HG02884 (cell line): ENCODE measurements around the gene USP6.
"Not testable (repeated sequence)": the region's sequence is repeated elsewhere in the genome, so short reads cannot be mapped to it uniquely, and the experiment has no call there.

Source experiments
- ATAC-seq: cut with Tn5 transposase; IDR thresholded peaks from one replicate; pipeline ENCODE4 v1.9.1; 2021; ENCODE audit warnings: mild to moderate bottlenecking, moderate library complexity; ENCODE audit not compliant: unreplicated experiment

USP6 gene

GRCh38 chr17:5115673-5116651 lies at the start of gene USP6:
Gene USP6 (plus strand): TSS chr17:5116032. CDS start chr17:5130368, 14,336 bp downstream.
- ATAC-seq: no peak

- ATAC-seq: no peak
Observed at GRCh38 chr17:5068236-5068635, 47.6 kb upstream of the USP6 start.

GRCh38 chr17:5069724-5070123 lies 46.1 kb upstream of the USP6 start:
- no peak for ATAC-seq

- ATAC-seq: not testable (repeated sequence)
Observed at GRCh38 chr17:5075472-5075871, 40.4 kb upstream of the USP6 start.

GRCh38 chr17:5077275-5077674 lies 38.6 kb upstream of the USP6 start:
- ATAC-seq: not testable (repeated sequence)

GRCh38 chr17:5077781-5078105 lies 38.1 kb upstream of the USP6 start:
- no peak for ATAC-seq

GRCh38 chr17:5078106-5079028 lies 37.5 kb upstream of the USP6 start, which contains the start of gene ZFP3:
Gene ZFP3 (plus strand): TSS chr17:5078467. CDS start chr17:5091505, 13,038 bp downstream.
- peak; percentile 60 for ATAC-seq

GRCh38 chr17:5080591-5080990 lies 35.2 kb upstream of the USP6 start:
- no peak for ATAC-seq

- ATAC-seq: no peak
Observed at GRCh38 chr17:5092218-5093010, 23.4 kb upstream of the USP6 start.

- ATAC-seq: no peak
Observed at GRCh38 chr17:5096731-5097100, 19.1 kb upstream of the USP6 start.

- no peak for ATAC-seq
Observed at GRCh38 chr17:5097101-5097834, 18.6 kb upstream of the USP6 start.

GRCh38 chr17:5099271-5099670 lies 16.6 kb upstream of the USP6 start:
- no peak for ATAC-seq

- no peak for ATAC-seq
Observed at GRCh38 chr17:5100832-5101231, 15.0 kb upstream of the USP6 start.

GRCh38 chr17:5110816-5111215 lies 5.0 kb upstream of the USP6 start:
- ATAC-seq: no peak

GRCh38 chr17:5111402-5112204 lies 4.2 kb upstream of the USP6 start, which contains the start of gene ZNF232:
Gene ZNF232 (minus strand): TSS chr17:5111878. CDS start chr17:5111822, 56 bp downstream.
- peak; percentile 47 for ATAC-seq

- no peak for ATAC-seq
Observed at GRCh38 chr17:5118219-5118618, 2.4 kb downstream of the USP6 start.

GRCh38 chr17:5120036-5120435 lies 4.2 kb downstream of the USP6 start:
- no peak for ATAC-seq

- not testable (repeated sequence) for ATAC-seq
Observed at GRCh38 chr17:5120436-5121185, 4.8 kb downstream of the USP6 start.
